Neural progenitor cell (in vitro differentiated cells): ENCODE results near the gene SERINC5.

Experiments used
- CTCF ChIP-seq: fragments of 200-600 bp; sonication (generic); IDR thresholded peaks from 2 replicates; pipeline ENCODE4 v1.5.1; 2017; ENCODE audit warnings: antibody characterized with exemption, mild to moderate bottlenecking
- EZH2 ChIP-seq: fragments of 200-600 bp; sonication (generic); IDR thresholded peaks from 2 replicates; pipeline ENCODE4 v1.6.1; 2017; ENCODE audit warnings: antibody characterized with exemption, mild to moderate bottlenecking, moderate library complexity

GRCh38 chr5:80198920-80199319 is 56.9 kb downstream of the SERINC5 start:
- TF ChIP-seq CTCF (no peak), EZH2 (no peak)
